PC-9 (cell line): ENCODE measurements around the gene RNLS.

Experiments used
- CTCF ChIP-seq: fragments of 200-600 bp; sonication (generic); conservative IDR thresholded peaks from 2 replicates; pipeline ENCODE4 v1.6.1; 2017; ENCODE audit warnings: mixed run types, antibody characterized with exemption, mild to moderate bottlenecking, moderate library complexity
- EZH2 ChIP-seq: fragments of 200-600 bp; sonication (generic); IDR thresholded peaks from 2 replicates; pipeline ENCODE4 v1.8.0; 2017; ENCODE audit warnings: antibody characterized with exemption, low read depth

DNA sequence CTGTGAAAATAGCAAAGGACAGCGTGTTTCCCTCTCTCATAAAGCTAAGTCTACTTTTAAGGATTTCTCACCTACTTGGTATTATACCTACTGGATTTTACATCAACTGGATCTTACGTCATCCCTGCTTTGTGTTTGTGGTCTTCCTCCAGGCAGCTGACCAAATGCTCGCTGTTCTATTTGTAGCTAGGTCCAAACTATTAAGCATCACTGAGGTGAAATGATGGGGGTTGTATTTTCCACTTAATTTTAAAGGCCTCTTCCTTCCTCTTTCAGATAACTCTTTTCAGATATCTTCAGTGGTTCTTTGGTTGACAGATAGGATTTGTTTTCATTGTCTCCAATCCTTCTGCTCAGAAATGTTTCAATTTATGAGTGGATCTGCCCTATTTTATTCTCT lies 169.7 kb downstream of the RNLS start:
- no peak for TF ChIP-seq EZH2
- no peak for TF ChIP-seq CTCF
